Measurements from ENCODE around the gene JHY.

JHY gene

DNA sequence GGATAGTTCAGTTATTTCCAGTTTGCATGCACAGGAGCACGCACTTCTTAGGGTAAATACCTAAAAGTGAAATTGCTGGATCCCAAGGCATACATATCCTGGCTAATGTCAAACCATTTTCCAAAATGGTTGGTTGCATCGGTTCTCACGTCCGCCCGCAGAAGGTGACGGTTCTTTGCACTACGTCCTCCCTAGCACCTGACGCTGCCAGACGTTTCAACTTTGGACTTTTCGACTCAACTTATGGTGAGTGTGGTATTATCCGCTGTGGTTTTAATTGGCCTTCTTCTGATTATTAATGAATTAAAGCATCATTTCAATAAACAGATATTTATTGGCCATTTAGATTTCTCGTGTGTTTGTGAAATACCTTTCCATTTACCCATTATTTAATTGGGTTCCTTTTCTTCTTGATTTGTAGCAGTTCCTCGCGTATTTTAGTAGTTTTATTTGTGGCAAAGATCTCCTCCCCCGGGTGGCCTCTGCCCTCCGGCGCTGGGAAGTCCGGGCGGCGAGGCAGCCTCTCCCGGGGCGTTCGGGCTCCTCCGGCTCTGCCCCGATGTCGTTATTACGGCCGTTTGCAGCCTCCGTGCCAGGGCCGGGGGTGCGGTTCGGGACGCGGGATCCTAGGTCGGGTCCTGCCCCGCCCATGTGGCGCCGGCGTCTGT lies at the start of gene JHY:
Gene JHY (plus strand): TSS at position 571 of the 668 bp plus-strand sequence. CDS start 3,091 bp downstream, outside the sequence.
- no peaks in the 10 kb centered on the region for H3K9me3 Mint-ChIP-seq
- peaks cover 43% of the 10 kb centered on the region for H3K27me3 Mint-ChIP-seq (ENCODE audit: low read depth, poor library complexity)
- H3K36me3 Mint-ChIP-seq (ENCODE audit: low read depth): peaks cover 6% of the 10 kb centered on the region
- H3K4me3 Mint-ChIP-seq: peak within 1 kb of the TSS; percentile 86
- TF ChIP-seq, protein P1, sequence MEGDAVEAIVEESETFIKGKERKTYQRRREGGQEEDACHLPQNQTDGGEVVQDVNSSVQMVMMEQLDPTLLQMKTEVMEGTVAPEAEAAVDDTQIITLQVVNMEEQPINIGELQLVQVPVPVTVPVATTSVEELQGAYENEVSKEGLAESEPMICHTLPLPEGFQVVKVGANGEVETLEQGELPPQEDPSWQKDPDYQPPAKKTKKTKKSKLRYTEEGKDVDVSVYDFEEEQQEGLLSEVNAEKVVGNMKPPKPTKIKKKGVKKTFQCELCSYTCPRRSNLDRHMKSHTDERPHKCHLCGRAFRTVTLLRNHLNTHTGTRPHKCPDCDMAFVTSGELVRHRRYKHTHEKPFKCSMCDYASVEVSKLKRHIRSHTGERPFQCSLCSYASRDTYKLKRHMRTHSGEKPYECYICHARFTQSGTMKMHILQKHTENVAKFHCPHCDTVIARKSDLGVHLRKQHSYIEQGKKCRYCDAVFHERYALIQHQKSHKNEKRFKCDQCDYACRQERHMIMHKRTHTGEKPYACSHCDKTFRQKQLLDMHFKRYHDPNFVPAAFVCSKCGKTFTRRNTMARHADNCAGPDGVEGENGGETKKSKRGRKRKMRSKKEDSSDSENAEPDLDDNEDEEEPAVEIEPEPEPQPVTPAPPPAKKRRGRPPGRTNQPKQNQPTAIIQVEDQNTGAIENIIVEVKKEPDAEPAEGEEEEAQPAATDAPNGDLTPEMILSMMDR (IDR thresholded peaks at IDR 0.05): no peak
- peaks cover 19% of the 10 kb centered on the region for H3K4me1 Mint-ChIP-seq
- no peak for DNase-seq
- H3K27ac Mint-ChIP-seq: no peak within 1 kb of the TSS

GRCh38 chr11:122833846-122834464 lies 48.6 kb upstream of the JHY start:
- Mint-ChIP-seq H3K4me1 (peaks cover 24% of the 10 kb centered on the region), H3K27ac (no peak overlapping the region), H3K36me3 (ENCODE audit: low read depth) (no peaks in the 10 kb centered on the region), H3K4me3 (no peak overlapping the region), H3K27me3 (ENCODE audit: low read depth, poor library complexity) (peaks cover 6% of the 10 kb centered on the region), H3K9me3 (peaks cover 10% of the 10 kb centered on the region)
- DNase-seq: no peak
- TF ChIP-seq, protein P1 (IDR thresholded peaks at IDR 0.05): no peak

GRCh38 chr11:122836916-122837315 lies 45.6 kb upstream of the JHY start:
- H3K4me1 Mint-ChIP-seq: peaks cover 14% of the 10 kb centered on the region
- no peak for DNase-seq
- peaks cover 3% of the 10 kb centered on the region for H3K9me3 Mint-ChIP-seq
- H3K27ac Mint-ChIP-seq: no peak overlapping the region
- H3K36me3 Mint-ChIP-seq (ENCODE audit: low read depth): no peaks in the 10 kb centered on the region
- H3K27me3 Mint-ChIP-seq (ENCODE audit: low read depth, poor library complexity): peaks cover 6% of the 10 kb centered on the region
- TF ChIP-seq, protein P1 (IDR thresholded peaks at IDR 0.05): no peak
- H3K4me3 Mint-ChIP-seq: no peak overlapping the region

- H3K9me3 Mint-ChIP-seq: peaks cover 3% of the 10 kb centered on the region
- H3K27me3 Mint-ChIP-seq (ENCODE audit: low read depth, poor library complexity): peaks cover 6% of the 10 kb centered on the region
- TF ChIP-seq, protein P1 (IDR thresholded peaks at IDR 0.05): no peak
- no peaks in the 10 kb centered on the region for H3K36me3 Mint-ChIP-seq (ENCODE audit: low read depth)
- H3K4me3 Mint-ChIP-seq: no peak overlapping the region
- DNase-seq: no peak
- peaks cover 5% of the 10 kb centered on the region for H3K4me1 Mint-ChIP-seq
- H3K27ac Mint-ChIP-seq: no peak overlapping the region
Measured at GRCh38 chr11:122837528-122838346, 44.8 kb upstream of the JHY start.

DNA sequence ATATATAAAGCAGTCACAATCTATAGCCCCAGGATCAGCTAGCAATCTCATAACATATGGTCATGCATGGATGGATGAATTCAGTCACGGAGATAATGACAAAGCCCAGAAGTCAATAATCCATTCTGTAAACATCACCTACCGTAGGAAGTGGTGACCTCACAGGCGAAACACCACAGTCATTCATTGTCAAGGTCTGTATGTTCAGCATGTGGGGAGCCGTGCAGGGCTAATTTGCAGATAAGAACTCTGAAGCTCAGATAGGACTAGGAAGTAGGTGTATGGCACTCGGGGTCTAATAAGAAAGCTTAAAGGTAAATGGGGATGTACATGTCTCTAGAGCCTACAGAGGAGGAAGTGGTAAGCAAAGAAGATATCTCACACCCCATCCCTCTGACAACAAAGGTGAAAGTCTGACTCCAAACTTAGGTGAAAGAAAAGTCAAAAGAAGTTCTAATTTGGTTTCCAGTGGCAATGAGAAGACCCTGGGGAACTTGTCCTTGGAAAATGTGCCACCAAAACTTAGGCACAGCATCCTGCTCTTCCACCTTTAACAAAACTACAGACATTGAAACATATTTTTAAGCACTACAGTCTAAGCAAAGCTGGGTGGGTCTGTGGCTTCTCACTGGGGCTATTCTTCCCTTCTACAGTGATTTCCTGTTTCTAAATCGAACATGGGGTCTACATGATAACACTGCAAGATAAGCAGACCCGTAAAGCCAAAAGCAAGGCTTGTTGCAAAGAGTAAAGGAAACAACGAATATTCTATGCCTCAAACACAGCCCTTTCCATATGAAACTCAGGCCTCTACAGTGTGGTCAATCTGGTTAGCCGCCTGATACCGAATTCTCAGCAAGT lies 39.0 kb upstream of the JHY start:
- Mint-ChIP-seq H3K9me3 (no peaks in the 10 kb centered on the region), H3K4me3 (no peak overlapping the region), H3K36me3 (ENCODE audit: low read depth) (no peaks in the 10 kb centered on the region), H3K27me3 (ENCODE audit: low read depth, poor library complexity) (peaks cover 3% of the 10 kb centered on the region), H3K27ac (no peak overlapping the region), H3K4me1 (no peaks in the 10 kb centered on the region)
- TF ChIP-seq, protein P1 (IDR thresholded peaks at IDR 0.05): no peak
- DNase-seq: no peak

Measured in nephron progenitor cell (in vitro differentiated cells).